Stimulated activated CD8-positive, alpha-beta memory T cell treated with anti-CD3 and anti-CD28 coated beads, Interleukin-12 subunit alpha, Interleukin-12 subunit beta, amount 100 ng/mL, for 24 hours (primary cell): ENCODE measurements around the gene GNA12.

ENCODE experiments used
- DNase-seq: peaks from one replicate; pipeline ENCODE4 v3.0.0-alpha.2; 2020; ENCODE audit errors: extremely low read depth

The GNA12 gene

DNA sequence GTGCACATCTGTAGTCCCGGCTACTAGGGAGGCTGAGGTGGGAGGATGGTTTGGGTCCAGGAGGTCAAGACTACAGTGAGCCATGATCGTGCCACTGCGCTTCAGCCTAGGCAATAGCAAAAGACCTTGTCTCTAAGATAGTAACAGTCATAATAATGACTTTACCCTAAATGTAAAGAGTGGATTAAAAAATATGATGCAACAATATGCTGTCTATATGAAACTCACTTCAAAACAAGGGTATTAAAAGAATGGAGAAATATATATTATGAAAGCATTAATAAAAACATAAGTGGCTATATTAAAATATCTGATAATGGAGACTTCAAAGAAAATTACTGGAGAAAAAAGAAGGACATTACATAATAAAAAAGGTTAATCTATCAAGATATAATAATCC lies 5.7 kb downstream of the GNA12 start:
- DNase-seq: no peak

GRCh38 chr7:2837496-2837895 lies 6.6 kb downstream of the GNA12 start:
- no peak for DNase-seq

DNA sequence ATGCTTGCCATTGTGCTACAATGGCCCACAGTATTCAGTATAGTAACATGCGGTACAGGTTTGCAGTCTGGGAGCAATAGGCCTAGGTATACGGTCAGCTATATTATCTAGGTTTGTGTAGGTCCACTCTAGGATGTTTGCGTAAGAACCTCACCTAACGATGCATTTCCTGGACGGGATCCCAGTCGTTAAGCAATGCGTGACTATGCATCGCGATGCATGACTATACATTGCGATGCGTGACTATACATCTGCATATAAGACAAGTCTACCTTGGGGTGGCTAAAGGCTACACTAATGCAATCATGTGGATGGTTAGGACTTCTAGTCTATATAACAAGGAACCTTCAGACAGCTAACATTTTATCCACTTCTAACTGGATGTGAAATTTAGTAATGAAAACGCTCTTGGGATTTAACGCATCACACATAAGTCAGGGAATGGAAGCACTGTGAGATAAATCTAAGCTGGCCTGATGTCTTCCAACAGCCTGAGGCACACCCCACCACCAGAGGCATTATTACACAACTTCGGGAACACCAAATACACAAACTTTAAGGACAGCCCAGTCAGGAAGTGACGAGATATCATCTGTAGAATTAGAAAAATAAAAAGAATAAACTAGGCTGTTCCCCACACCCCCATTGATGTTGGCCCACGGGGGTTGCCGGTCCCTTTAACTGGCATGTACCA lies 9.2 kb downstream of the GNA12 start:
- no peak for DNase-seq

DNA sequence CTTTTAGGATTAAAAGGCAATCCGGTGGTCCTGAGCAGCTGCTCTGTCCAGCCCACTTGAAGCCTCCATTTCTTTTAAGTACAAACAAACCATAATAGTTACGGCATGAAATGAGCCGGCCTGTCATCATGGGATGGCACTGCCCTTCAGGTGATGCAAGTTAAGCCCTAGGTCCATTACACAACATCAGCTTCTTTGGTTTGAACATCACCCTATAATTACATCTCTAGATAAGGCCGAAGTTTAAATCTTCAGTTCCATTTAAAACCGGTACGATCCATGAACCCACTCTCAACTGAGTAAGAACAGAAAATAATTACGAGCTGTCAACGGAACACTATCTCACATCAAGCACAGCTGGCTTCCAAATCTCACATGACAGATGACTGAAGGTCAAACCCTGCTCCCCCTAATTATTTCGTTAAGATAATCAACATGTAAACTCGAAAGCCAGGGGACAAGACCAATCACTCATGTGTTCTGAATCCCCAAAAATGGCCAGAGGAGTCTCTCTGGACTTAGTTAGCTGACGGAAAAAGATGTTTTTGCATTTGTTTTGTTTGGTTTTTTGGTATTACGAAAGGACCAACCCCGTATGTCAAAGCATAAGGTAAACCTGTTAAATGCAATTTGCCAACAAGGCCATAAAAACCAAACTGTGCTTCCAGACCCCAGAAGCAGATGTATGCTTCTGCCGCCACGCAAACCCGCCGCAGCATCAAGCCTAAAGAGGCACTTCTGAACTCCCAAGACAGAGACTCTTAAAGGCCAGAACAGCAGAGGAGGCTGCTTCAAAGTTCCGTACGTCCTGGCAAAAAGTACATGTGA lies 10.8 kb downstream of the GNA12 start:
- no peak for DNase-seq

GRCh38 chr7:2832461-2832860 lies 11.6 kb downstream of the GNA12 start:
- DNase-seq: no peak

DNA sequence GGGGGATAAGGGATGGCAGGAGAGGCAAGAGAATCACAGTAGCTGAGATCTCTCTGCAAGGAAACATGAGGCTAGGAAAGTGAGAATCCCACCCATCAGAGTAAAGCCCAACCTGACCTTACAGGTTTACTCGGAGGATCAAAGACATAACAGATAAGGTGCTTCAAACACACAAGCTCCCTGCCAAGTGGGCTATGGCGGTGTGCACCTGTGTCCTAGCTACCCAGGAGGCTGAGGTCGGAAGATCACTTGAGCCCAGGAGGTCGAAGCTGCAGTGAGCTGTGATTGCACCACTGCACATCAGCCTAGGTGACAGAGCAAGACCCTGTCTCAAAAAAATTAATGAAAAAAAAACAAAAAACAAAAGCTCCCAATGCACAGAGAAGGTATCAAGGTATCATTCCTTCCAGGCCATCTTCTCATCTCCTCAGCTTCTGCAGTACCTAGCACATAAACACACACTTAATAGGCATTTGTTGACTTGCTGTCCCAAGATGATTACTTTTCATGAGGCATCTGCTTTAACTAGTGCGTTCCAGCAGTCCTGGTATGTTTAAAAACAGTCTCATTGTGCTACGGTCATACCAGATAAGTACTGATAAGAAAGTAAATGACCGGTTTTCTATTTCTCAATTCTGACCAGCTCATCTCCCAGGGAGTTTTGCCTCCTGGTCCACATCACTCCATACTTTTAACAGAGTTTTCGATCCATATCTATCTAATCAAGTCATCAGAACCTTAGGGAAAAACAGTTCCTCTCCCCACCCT lies 13.3 kb downstream of the GNA12 start:
- no peak for DNase-seq

DNA sequence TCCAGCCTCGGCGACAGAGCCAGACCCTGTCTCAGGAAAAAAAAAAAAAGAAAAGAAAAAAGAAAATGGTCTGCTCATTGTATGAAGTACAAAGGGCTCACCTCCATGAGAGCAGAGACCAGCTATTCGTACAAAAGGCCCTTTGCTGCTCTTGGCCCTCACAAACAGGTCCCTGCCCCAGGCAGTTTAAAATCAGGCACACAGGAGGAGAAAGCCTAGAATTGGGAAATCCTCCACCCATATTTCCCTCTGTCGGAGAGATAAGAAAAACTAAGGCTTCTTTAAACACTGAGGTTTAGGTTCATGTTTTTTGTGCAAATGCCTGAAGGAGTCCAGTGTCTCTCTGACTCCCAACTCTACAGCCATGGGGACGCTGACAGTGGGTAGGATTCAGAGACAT lies 15.1 kb downstream of the GNA12 start:
- DNase-seq: no peak

- DNase-seq: no peak
These were observed 17.3 kb downstream of the GNA12 start for GRCh38 chr7:2826771-2827170.

DNA sequence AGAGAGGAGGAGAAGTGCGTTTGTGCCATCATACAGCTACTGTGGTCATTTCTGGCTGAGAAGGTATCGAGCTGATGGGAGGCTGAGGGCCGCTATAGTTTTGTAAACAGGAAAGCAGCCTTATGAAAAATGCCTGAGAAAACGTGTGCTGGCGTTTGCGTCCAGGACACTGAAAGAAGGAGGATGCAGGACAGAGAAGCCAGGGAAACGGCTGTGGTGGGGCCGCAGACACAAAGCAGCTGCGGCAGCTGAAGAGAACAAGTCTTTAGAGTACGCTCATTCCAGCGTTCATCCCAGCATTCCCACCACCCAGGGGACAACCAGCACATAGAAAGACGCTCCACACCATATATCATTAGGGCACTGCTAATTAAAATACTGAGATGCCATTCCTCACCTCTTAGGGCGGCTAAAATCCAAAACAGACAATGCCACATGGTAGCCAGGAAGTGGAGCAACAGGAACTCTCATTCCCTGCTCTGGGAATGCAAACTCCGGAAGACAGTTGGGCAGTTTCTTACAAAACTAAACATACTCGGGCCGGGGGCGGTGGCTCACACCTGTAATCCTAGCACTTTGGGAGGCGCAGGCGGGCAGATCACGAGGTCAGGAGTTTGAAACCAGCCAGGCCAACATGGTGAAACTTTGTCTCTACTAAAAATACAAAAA lies 18.4 kb downstream of the GNA12 start:
- DNase-seq: no peak

DNA sequence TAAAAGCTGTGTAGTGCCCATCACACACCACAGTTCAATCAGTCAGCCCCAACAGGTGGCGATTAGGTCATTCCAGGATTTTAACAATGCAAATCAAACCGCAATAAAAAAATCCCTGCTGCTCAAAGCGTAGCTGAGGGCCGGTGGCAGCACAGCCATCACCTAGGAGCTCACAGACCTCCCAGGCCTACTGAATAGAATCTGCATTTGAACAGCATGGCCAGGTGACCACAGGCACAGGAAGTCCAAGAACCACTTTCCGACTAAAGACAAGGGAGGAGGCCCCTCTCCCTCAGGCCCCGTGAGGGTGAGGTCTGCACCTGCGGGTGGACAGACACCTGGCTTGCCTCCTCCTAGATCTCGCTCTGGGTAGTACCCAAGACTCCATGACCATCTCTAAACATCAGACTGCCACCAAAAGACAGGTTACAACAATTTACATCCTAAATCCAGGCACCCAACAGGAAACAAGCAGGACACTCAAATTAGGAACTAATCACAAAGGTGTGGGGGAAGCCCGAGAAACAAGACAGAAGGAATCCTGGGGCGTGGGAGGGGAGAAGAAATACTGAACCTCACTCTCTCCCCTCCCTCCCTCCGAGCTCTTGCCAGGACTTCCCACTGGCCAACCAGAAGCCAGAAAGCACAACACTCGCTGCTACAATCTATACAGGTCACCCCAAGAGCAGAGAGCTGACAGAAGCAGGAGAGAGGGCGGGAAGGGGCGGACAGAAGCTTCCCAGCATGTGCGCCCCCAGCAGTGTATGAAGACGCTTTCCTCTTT lies 19.2 kb downstream of the GNA12 start:
- no peak for DNase-seq

DNA sequence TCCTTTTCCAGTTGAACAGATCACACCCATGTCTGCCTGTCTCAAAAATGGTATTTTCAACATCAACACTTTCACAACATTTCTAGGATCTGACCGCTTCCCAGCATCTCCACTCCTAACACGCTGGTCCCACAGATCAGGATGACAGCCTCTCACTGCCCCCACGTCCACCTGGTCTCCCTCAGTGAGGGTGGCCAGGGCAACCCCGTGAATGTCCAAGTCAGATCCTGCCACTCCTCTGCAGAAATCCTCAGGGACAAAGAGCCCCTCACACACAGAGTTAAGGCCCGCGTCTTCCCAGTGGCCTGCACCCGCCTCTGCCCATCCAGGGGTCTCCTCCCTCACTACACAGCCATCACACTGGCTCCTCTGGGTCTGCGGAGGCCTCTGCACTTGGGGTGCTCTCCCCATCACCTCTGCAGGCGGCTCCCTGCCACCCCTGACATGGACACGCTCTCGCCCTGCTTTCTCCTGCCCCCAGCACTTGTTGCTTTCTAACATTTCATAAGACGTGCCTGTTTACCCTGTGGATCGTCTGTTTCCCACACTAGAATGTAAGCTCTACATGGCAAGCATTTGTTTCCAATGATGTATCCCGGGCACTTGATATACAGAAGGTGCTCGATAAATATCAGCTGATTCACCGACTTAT lies 20.0 kb downstream of the GNA12 start:
- no peak for DNase-seq

- DNase-seq: no peak
These were observed 21.0 kb downstream of the GNA12 start for GRCh38 chr7:2823130-2823529.

DNA sequence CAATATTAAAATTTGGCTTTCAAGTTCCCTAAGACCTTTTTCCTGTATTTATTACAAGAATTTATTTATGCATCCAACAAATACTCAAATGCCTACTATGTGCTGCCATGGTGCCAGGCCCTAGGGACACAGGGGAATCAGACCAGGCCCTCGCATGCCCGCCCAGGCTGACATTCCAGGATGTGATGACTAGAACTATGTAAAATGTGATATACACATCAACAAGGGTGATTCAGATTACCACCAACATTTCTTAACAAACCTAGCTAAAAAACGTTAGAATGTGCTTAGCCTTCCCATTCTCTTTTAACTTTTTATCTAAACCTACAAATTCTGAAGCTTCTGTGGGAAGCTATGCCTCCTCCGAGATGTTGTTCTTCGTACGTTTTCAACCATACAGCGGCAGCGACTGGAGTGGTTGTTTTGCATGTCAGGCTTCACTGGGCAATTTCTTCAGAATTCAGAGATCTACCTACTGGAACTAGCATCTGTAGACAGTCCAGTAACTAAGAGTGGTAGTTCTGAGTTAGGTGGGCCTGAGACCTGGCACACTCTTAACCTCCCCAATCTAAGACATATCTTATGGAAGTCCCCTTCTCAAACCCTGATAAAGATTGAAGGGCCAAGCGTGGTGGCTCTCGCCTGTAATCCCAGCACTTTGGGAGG lies 22.1 kb downstream of the GNA12 start:
- DNase-seq: no peak

GRCh38 chr7:2821161-2821841 lies 22.8 kb downstream of the GNA12 start:
- DNase-seq: no peak

DNA sequence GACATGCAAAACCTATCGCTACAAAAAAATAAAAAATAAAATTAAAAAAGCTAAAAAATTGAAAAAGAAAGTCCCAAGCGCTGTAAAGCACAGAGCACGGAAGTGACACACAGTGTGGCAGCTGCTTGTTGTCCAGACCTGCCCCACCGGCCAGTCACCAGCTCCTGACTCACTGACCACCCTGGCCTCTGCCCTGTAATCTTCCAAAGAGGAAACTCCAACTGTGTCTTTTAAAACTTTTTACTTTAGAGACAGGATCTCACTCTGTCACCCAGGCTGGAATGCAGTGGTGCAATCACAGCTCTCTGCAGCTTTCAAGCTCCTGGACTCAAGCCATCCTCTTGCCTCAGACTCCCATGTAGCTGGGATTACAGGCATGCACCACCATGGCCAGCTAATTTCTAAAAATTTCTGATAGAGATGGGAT lies 23.6 kb downstream of the GNA12 start:
- DNase-seq: no peak

- DNase-seq: no peak
These were observed 24.1 kb downstream of the GNA12 start for GRCh38 chr7:2819954-2820397.

- DNase-seq: no peak
These were observed 24.8 kb downstream of the GNA12 start for GRCh38 chr7:2819161-2819953.

- DNase-seq: no peak
These were observed 25.5 kb downstream of the GNA12 start for GRCh38 chr7:2818653-2819052.

DNA sequence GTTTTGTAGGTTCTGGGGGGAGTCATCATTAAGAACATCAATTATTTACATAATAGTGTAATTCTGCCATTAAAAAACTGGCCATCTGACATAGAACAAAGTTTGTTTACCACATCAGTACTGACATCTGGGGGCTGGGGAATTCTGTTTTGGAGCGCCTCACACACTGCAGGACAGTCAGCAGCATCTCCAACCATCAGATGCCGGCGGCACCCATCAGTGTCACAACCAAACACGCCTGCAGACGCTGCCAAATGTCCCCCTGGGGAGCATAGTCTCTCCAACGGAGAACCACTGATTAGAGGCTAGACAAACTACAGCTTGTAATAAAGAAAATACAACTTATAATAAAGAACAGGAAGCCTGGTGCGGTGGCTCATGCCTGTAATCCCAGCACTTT lies 26.0 kb downstream of the GNA12 start:
- no peak for DNase-seq
